Smooth muscle cell (in vitro differentiated cells): ENCODE data around the gene TMEM201. TPM values are rescaled to one million over a fixed set of nuclear protein-coding genes. Genes with fewer than 3 reads are reported as not detected.
A peak's percentile ranks its signal among the peaks of the same experiment; 100 is the strongest.

ENCODE experiments used
- DNase-seq: peaks from one replicate; lab custom pipeline; 2025; ENCODE audit not compliant: unreplicated experiment; lab: John Stamatoyannopoulos, UW
- H2AFZ ChIP-seq: fragments of 200-600 bp; sonication (generic); 2 replicates; pipeline ENCODE4 v1.6.0; 2016; ENCODE audit warnings: antibody characterized with exemption, low read depth, mild to moderate bottlenecking
- H3F3A ChIP-seq: fragments of 200-600 bp; sonication (generic); 2 replicates; pipeline ENCODE4 v1.6.0; 2017; ENCODE audit warnings: antibody characterized with exemption, low read depth
- H3K27ac ChIP-seq: fragments of 200-600 bp; sonication (generic); 2 replicates; pipeline ENCODE4 v1.5.1; 2016; ENCODE audit warnings: low read depth, mild to moderate bottlenecking
- H3K27me3 ChIP-seq: fragments of 200-600 bp; sonication (generic); 2 replicates; pipeline ENCODE4 v1.6.1; 2016; ENCODE audit warnings: low read depth, mild to moderate bottlenecking
- H3K36me3 ChIP-seq: fragments of 200-600 bp; sonication (generic); 2 replicates; pipeline ENCODE4 v1.5.1; 2016; ENCODE audit warnings: low read depth
- H3K4me1 ChIP-seq: fragments of 200-600 bp; sonication (generic); 2 replicates; pipeline ENCODE4 v1.5.1; 2016; ENCODE audit warnings: low read depth
- H3K4me2 ChIP-seq: fragments of 200-600 bp; sonication (generic); 2 replicates; pipeline ENCODE4 v1.6.0; 2016; ENCODE audit warnings: mild to moderate bottlenecking
- H3K4me3 ChIP-seq: fragments of 200-600 bp; sonication (generic); 2 replicates; pipeline ENCODE4 v1.5.1; 2016; ENCODE audit warnings: mild to moderate bottlenecking
- H3K79me2 ChIP-seq: fragments of 200-600 bp; sonication (generic); 2 replicates; pipeline ENCODE4 v1.6.0; 2016; ENCODE audit warnings: low read depth, mild to moderate bottlenecking
- H3K9ac ChIP-seq: fragments of 200-600 bp; sonication (generic); 2 replicates; pipeline ENCODE4 v1.6.0; 2016; ENCODE audit warnings: low read depth
- H3K9me3 ChIP-seq: fragments of 200-600 bp; sonication (generic); replicated peaks from 2 replicates; pipeline ENCODE4 v1.5.1; 2016; ENCODE audit warnings: low read depth
- H4K20me1 ChIP-seq: fragments of 200-600 bp; sonication (generic); 2 replicates; pipeline ENCODE4 v1.6.0; 2016; ENCODE audit warnings: low read depth
- CTCF ChIP-seq: fragments of 200-600 bp; sonication (generic); IDR thresholded peaks from 2 replicates; pipeline ENCODE4 v1.5.1; 2017; ENCODE audit warnings: borderline replicate concordance, mild to moderate bottlenecking, antibody characterized with exemption; ENCODE audit not compliant: insufficient read depth, poor library complexity, severe bottlenecking
- WGBS: methylation state at CpG from one replicate; pipeline ENCODE4 v1.1.7; 2016; ENCODE audit warnings: low lambda C conversion rate; 5-methylcytosine and 5-hydroxymethylcytosine counted together
- polyA plus RNA-seq: library from polyadenylated mRNA; unstranded; fragments of >200 nt; fragmentation: Nextera tagmentation; extraction: Ambion mirVana; gene quantifications from 2 replicates; pipeline ENCODE4 v1.2.1, GENCODE V29; 2016
- total RNA-seq: library from RNA; depleted of rRNA; stranded (reverse); fragments of >200 nt; gene quantifications from 2 replicates; pipeline ENCODE4 v1.2.3, GENCODE V29; 2014

TMEM201 gene
- total and polyA plus RNA-seq, 2 experiments from 2014 or later: 2.4 to 8.8 TPM

GRCh38 chr1:9648171-9648570, 59.5 kb downstream of the TMEM201 start:
- no peak for DNase-seq
- Histone ChIP-seq H3K4me1 (peaks cover 7% of the 10 kb centered on the region), H4K20me1 (no peaks in the 10 kb centered on the region), H3K27me3 (peaks cover 46% of the 10 kb centered on the region), H3K4me3 (no peak overlapping the region), H3K36me3 (no peaks in the 10 kb centered on the region), H3K9me3 (no peaks in the 10 kb centered on the region), H3K9ac (no peak overlapping the region), H2AFZ (no peak overlapping the region), H3K4me2 (no peak overlapping the region), H3F3A (no peaks in the 10 kb centered on the region), H3K79me2 (no peaks in the 10 kb centered on the region), H3K27ac (no peak overlapping the region)
- WGBS: 83% methylated on average over 10 of the region's 10 CpGs
- no peak for TF ChIP-seq CTCF

GRCh38 chr1:9649769-9650168, 61.1 kb downstream of the TMEM201 start:
- WGBS: 81% methylated on average over 3 of the region's 3 CpGs
- TF ChIP-seq CTCF: no peak
- Histone ChIP-seq H3K27ac (no peak overlapping the region), H3F3A (no peaks in the 10 kb centered on the region), H3K79me2 (no peaks in the 10 kb centered on the region), H3K4me1 (peaks cover 7% of the 10 kb centered on the region), H3K4me2 (no peak overlapping the region), H3K9me3 (no peaks in the 10 kb centered on the region), H2AFZ (no peak overlapping the region), H3K36me3 (no peaks in the 10 kb centered on the region), H3K4me3 (no peak overlapping the region), H4K20me1 (no peaks in the 10 kb centered on the region), H3K27me3 (peaks cover 59% of the 10 kb centered on the region), H3K9ac (no peak overlapping the region)
- DNase-seq: no peak

- H3K36me3 ChIP-seq: no peaks in the 10 kb centered on the region
These were observed 62.5 kb downstream of the TMEM201 start for GRCh38 chr1:9651220-9651564.

More at GRCh38 chr1:9651220-9651564, 62.5 kb downstream of the TMEM201 start:
- TF ChIP-seq CTCF: no peak
- Histone ChIP-seq H3K27me3 (peaks cover 59% of the 10 kb centered on the region), H2AFZ (no peak overlapping the region), H3K9ac (no peak overlapping the region), H4K20me1 (no peaks in the 10 kb centered on the region), H3K4me2 (peak overlapping the region; percentile 99), H3K4me1 (peaks cover 7% of the 10 kb centered on the region), H3K9me3 (no peaks in the 10 kb centered on the region), H3K4me3 (peak overlapping the region; percentile 56), H3K79me2 (no peaks in the 10 kb centered on the region), H3K27ac (no peak overlapping the region), H3F3A (no peaks in the 10 kb centered on the region)
- 35% methylated on average over 10 of the region's 10 CpGs for WGBS
- no peak for DNase-seq
